Tibial artery (tissue), 4 donors: ENCODE results near the gene MCFD2.

Experiments used
- DNase-seq, 2 donors: peaks; one replicate each; pipeline ENCODE4 v3.0.0-alpha.2; 2019
- H3K27ac ChIP-seq, 2 donors: fragments of 200-600 bp; sonication (generic) in 1 of 2; 1 replicate in 1 of 2; 2 replicates in 1 of 2; pipeline ENCODE4 v1.5.1; 2018 to 2019; ENCODE audit warnings: mild to moderate bottlenecking in 1 of 2
- H3K27me3 ChIP-seq, 2 donors: fragments of 200-600 bp; sonication (generic) in 1 of 2; one replicate each; pipeline versions ENCODE4 v1.5.1 to v1.6.0; 2016 to 2019
- H3K36me3 ChIP-seq, 3 donors: fragments of 200-600 bp; sonication (generic) in 2 of 3; one replicate each; pipeline ENCODE4 v1.5.1; 2016 to 2019; ENCODE audit warnings: mild to moderate bottlenecking in 2 of 3
- H3K4me1 ChIP-seq, 4 donors: fragments of 200-600 bp; sonication (generic) in 2 of 4; 1 replicate in 3 of 4; 2 replicates in 1 of 4; pipeline ENCODE4 v1.5.1; 2016 to 2019
- H3K4me3 ChIP-seq, 2 donors: fragments of 200-600 bp; sonication (generic) in 1 of 2; 1 replicate in 1 of 2; 2 replicates in 1 of 2; pipeline ENCODE4 v1.5.1; 2018 to 2019; ENCODE audit warnings: mild to moderate bottlenecking in 2 of 2
- H3K9me3 ChIP-seq, 3 donors: fragments of 200-600 bp; sonication (generic) in 1 of 3; one replicate each; pipeline ENCODE4 v1.5.1; 2016 to 2019
- intact Hi-C: fragments of 100-400 bp; cut with DNase I; formaldehyde crosslinking; loops from one replicate; pipeline ENCODE4 v1.15.0; 2023; ENCODE audit warnings: low total_unique reads
- TF ChIP-seq, protein P1 (sequence below), 2 experiments: fragments of 200-600 bp in 1 of 2; fragments of 450-650 bp in 1 of 2; IDR thresholded peaks; one replicate each; pipeline ENCODE4 v1.5.1; 2017 to 2019; ENCODE audit warnings: antibody characterized with exemption in 2 of 2, mild to moderate bottlenecking in 1 of 2, moderate library complexity in 1 of 2

The MCFD2 gene

DNA sequence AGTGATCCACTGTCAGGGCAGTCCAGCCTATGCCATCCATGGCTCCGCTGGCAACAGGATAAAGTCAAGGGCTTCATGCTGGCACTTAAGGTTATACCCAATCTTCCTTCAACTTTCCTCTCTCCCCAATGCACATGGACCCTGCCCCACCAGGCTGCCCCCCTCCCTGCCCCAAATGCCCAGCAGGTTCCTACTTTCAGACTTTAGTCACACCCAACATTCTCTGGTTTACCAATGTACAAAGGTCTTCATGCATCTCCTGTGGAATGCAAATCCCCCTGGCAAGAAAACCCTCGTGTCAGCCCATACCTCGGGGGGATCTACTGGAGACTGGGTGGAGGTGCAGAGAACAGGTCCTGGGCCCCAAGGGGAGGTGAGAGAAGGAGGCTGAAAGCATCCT, 59.3 kb downstream of the MCFD2 start:
- peaks cover 0 to 60% (median 38%) of the 10 kb centered on the region in 4 donors for H3K4me1 ChIP-seq

GRCh38 chr2:46855805-46856204, 59.8 kb downstream of the MCFD2 start:
- H3K27me3 ChIP-seq = no peaks in the 10 kb centered on the region
- no peak for DNase-seq
- peak overlapping the region; percentile 61 to 76 for H3K27ac ChIP-seq
- H3K4me1 ChIP-seq = peaks cover 0 to 66% (median 43%) of the 10 kb centered on the region in 4 donors
- H3K9me3 ChIP-seq = no peaks in the 10 kb centered on the region
- H3K4me3 ChIP-seq = no peak overlapping the region
- intact Hi-C loops = loop anchor here (5.0 kb wide), 1 partner anchor 44 kb away; no protein-coding TSS in a partner anchor
- no peaks in the 10 kb centered on the region for H3K36me3 ChIP-seq
- TF ChIP-seq, protein P1, sequence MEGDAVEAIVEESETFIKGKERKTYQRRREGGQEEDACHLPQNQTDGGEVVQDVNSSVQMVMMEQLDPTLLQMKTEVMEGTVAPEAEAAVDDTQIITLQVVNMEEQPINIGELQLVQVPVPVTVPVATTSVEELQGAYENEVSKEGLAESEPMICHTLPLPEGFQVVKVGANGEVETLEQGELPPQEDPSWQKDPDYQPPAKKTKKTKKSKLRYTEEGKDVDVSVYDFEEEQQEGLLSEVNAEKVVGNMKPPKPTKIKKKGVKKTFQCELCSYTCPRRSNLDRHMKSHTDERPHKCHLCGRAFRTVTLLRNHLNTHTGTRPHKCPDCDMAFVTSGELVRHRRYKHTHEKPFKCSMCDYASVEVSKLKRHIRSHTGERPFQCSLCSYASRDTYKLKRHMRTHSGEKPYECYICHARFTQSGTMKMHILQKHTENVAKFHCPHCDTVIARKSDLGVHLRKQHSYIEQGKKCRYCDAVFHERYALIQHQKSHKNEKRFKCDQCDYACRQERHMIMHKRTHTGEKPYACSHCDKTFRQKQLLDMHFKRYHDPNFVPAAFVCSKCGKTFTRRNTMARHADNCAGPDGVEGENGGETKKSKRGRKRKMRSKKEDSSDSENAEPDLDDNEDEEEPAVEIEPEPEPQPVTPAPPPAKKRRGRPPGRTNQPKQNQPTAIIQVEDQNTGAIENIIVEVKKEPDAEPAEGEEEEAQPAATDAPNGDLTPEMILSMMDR (IDR thresholded peaks at IDR 0.05) = no peak

More for the DNA sequence above, 59.3 kb downstream of the MCFD2 start:
- H3K4me3 ChIP-seq = no peak overlapping the region
- H3K27ac ChIP-seq = peak overlapping the region; percentile 61 to 76
- no peaks in the 10 kb centered on the region for H3K9me3 ChIP-seq
- no peak for DNase-seq
- intact Hi-C loops = loop anchor here (5.0 kb wide), 1 partner anchor 44 kb away; no protein-coding TSS in a partner anchor
- H3K27me3 ChIP-seq = no peaks in the 10 kb centered on the region
- H3K36me3 ChIP-seq = no peaks in the 10 kb centered on the region
- TF ChIP-seq, protein P1 (IDR thresholded peaks at IDR 0.05) = no peak

DNA sequence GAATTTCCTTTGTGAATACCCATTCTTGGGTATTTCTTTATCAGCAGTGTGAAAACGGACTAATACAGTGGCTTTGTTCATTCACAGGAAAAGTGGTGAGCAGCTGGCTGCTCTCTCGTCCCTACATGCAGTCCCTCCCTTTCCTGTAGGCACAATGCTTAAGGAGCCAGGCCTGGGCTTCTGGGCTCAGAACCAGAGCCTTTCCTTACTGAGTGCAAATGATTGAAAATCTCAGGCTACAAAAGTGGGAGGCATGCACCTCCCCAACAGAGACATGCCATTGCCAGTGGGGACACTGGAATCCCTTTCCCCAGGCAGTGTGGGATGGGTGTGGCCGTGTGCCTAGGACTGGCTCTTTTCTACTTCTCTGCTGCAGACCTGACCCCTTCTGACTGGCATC, 61.3 kb downstream of the MCFD2 start:
- Histone ChIP-seq H3K27ac (peak overlapping the region; percentile 61 to 76), H3K9me3 (no peaks in the 10 kb centered on the region), H3K27me3 (no peaks in the 10 kb centered on the region), H3K36me3 (no peaks in the 10 kb centered on the region), H3K4me1 (peaks cover 4 to 76% (median 55%) of the 10 kb centered on the region in 4 donors), H3K4me3 (no peak overlapping the region)
- TF ChIP-seq, protein P1 (IDR thresholded peaks at IDR 0.05) = no peak
- DNase-seq = peak in 1 of 2 donors; percentile 60
- intact Hi-C loops = no loop called here

DNA sequence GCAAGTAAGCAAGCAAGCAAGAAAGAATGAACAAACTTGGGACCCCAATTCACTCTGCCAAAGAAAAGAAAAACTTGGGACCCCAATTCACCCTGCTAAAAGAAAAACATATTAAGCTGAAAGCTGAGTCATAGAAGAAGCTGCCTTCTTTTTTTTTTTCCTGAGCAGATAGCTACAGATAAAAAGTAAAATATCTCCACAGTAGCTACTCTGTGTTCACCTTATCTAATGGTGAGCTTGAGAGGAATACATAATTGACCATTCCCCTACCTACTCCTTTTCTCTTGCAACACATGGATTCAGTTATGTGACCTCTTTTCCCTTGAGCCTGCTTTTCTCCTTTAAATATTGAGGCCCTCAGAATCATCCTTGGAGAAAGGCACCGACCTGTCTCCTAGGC, 63.0 kb downstream of the MCFD2 start:
- peaks cover 7 to 76% (median 64%) of the 10 kb centered on the region in 4 donors for H3K4me1 ChIP-seq
- TF ChIP-seq, protein P1 (IDR thresholded peaks at IDR 0.05) = no peak
- intact Hi-C loops = no loop called here
- DNase-seq = no peak
- H3K27ac ChIP-seq = peak overlapping the region in 1 of 2 donors; percentile 7
- H3K36me3 ChIP-seq = no peaks in the 10 kb centered on the region
- no peak overlapping the region for H3K4me3 ChIP-seq
- no peaks in the 10 kb centered on the region for H3K9me3 ChIP-seq
- no peaks in the 10 kb centered on the region for H3K27me3 ChIP-seq

DNA sequence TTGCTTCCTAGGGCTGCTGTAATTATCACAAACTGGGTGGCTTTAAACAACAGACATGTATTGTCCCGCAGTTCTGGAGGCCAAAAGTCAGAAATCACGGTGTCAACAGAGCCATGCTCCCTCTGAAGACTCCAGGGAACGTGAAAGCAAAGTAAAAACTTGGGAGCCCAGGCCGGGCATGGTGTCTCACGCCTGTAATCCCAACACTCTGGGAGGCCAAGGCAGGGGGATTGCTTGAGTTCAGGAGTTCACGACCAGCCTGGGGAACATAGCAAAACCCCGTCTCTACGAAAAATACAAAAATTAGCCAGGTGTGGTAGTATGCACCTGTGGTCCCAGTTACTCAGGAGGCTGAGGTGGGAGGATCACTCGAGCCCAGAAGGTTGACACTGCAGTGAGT, 63.5 kb downstream of the MCFD2 start:
- no peaks in the 10 kb centered on the region for H3K36me3 ChIP-seq
- no peak overlapping the region for H3K4me3 ChIP-seq
- H3K27me3 ChIP-seq = no peaks in the 10 kb centered on the region
- no peaks in the 10 kb centered on the region for H3K9me3 ChIP-seq
- H3K27ac ChIP-seq = no peak overlapping the region
- peaks cover 10 to 76% (median 68%) of the 10 kb centered on the region in 4 donors for H3K4me1 ChIP-seq
- TF ChIP-seq, protein P1 (IDR thresholded peaks at IDR 0.05) = no peak
- intact Hi-C loops = no loop called here
- DNase-seq = peak in 1 of 2 donors; percentile 53
